Sigmoid colon (tissue), 4 donors: ENCODE measurements around the gene ABHD6.

Source experiments
- CTCF ChIP-seq, 4 experiments: fragments of 450-650 bp in 3 of 4; fragments of 200-600 bp in 1 of 4; IDR thresholded peaks; one replicate each; pipeline ENCODE4 v1.5.1; 2016 to 2019; ENCODE audit warnings: antibody characterized with exemption in 4 of 4, mild to moderate bottlenecking in 3 of 4, moderate library complexity in 2 of 4
- POLR2A ChIP-seq, 2 donors: fragments of 450-650 bp; IDR thresholded peaks; one replicate each; pipeline ENCODE4 v1.6.1; 2016; ENCODE audit warnings: antibody characterized with exemption in 2 of 2, mild to moderate bottlenecking in 2 of 2, moderate library complexity in 2 of 2
- POLR2AphosphoS5 ChIP-seq, 4 donors: sonication (generic); formaldehyde crosslinking; IDR thresholded peaks; one replicate each; pipeline ENCODE4 v1.6.1; 2017; ENCODE audit warnings: antibody characterized with exemption in 4 of 4

- no peak for TF ChIP-seq CTCF (IDR thresholded peaks at IDR 0.05)
- TF ChIP-seq POLR2A (IDR thresholded peaks at IDR 0.05) = no peak
- no peak for TF ChIP-seq POLR2AphosphoS5 (IDR thresholded peaks at IDR 0.05)
These were observed 31.1 kb upstream of the ABHD6 start for GRCh38 chr3:58206406-58207011.
